ENCODE data around the gene CLK2.
A peak's percentile ranks its signal among the peaks of the same experiment; 100 is the strongest.

CLK2 gene
- 87.9 to 116 (median 106) reads per million in 4 experiments for total RNA-seq

GRCh38 chr1:155273343-155274245 is at the start of gene CLK2:
CLK2 (minus strand) TSS chr1:155273504; CDS start chr1:155270977, 2,527 bp downstream.
- peak; percentile 87 for DNase-seq

GRCh38 chr1:155322571-155322952 is 49.3 kb upstream of the CLK2 start:
- DNase-seq, result no peak

GRCh38 chr1:155321639-155322503 is 48.6 kb upstream of the CLK2 start:
- DNase-seq, result no peak

- DNase-seq, result peak; percentile 73
Observed at GRCh38 chr1:155320661-155321617, 47.6 kb upstream of the CLK2 start, which contains the start of gene RUSC1. RUSC1 (plus strand) TSS chr1:155320894; CDS start chr1:155321774, 880 bp downstream.

- DNase-seq, result no peak
Observed at GRCh38 chr1:155320252-155320651, 46.9 kb upstream of the CLK2 start.

GRCh38 chr1:155319536-155319935 is 46.2 kb upstream of the CLK2 start:
- DNase-seq, result no peak

- DNase-seq, result no peak
Observed at GRCh38 chr1:155318082-155318481, 44.8 kb upstream of the CLK2 start.

- no peak for DNase-seq
Observed at GRCh38 chr1:155316922-155317321, 43.6 kb upstream of the CLK2 start.

GRCh38 chr1:155313261-155313660 is 40.0 kb upstream of the CLK2 start:
- no peak for DNase-seq

- DNase-seq, result peak; percentile 5
Observed at GRCh38 chr1:155309423-155310021, 36.2 kb upstream of the CLK2 start.

- DNase-seq, result peak; percentile 93
Observed at GRCh38 chr1:155308493-155309422, 35.5 kb upstream of the CLK2 start, which contains the start of gene FDPS. FDPS (plus strand) TSS chr1:155308866; CDS start chr1:155309790, 924 bp downstream.

GRCh38 chr1:155307247-155307740 is 34.0 kb upstream of the CLK2 start:
- no peak for DNase-seq

- DNase-seq, result no peak
Observed at GRCh38 chr1:155305881-155306391, 32.6 kb upstream of the CLK2 start.

GRCh38 chr1:155304558-155305063 is 31.3 kb upstream of the CLK2 start:
- no peak for DNase-seq

- no peak for DNase-seq
Observed at GRCh38 chr1:155301342-155301841, 28.1 kb upstream of the CLK2 start, which contains the start of gene PKLR. PKLR (minus strand) TSS chr1:155301438; CDS start chr1:155301395, 43 bp downstream.

GRCh38 chr1:155300553-155301329 is 27.4 kb upstream of the CLK2 start:
- DNase-seq, result no peak

GRCh38 chr1:155300024-155300423 is 26.7 kb upstream of the CLK2 start:
- no peak for DNase-seq

- DNase-seq, result no peak
Observed at GRCh38 chr1:155297384-155297783, 24.1 kb upstream of the CLK2 start.

- DNase-seq, result no peak
Observed at GRCh38 chr1:155296661-155297060, 23.4 kb upstream of the CLK2 start.

Data from effector CD8-positive, alpha-beta T cell (primary cell).